DOHH2 (cell line): ENCODE data around the gene DSTN.

Experiments used
- H3F3A ChIP-seq: fragments of 200-600 bp; sonication (generic), shearing (Covaris generic); 2 replicates; pipeline ENCODE4 v1.6.0; 2016; ENCODE audit warnings: antibody characterized with exemption, mild to moderate bottlenecking; ENCODE audit not compliant: control insufficient read depth, insufficient read depth
- H3K27ac ChIP-seq: fragments of 200-600 bp; sonication (generic); 2 replicates; pipeline ENCODE4 v1.5.1; 2014; ENCODE audit warnings: low read depth, mild to moderate bottlenecking, low read length, moderate library complexity
- H3K27me3 ChIP-seq: fragments of 200-600 bp; sonication (generic); 2 replicates; pipeline ENCODE4 v1.6.1; 2014; ENCODE audit warnings: mild to moderate bottlenecking, low read length, mixed read lengths; ENCODE audit not compliant: control insufficient read depth
- H3K36me3 ChIP-seq: fragments of 200-600 bp; sonication (generic); 2 replicates; pipeline ENCODE4 v1.6.1; 2014; ENCODE audit warnings: mild to moderate bottlenecking, low read length, moderate library complexity, mixed read lengths; ENCODE audit not compliant: control insufficient read depth
- H3K4me1 ChIP-seq: fragments of 200-600 bp; sonication (generic); 2 replicates; pipeline ENCODE4 v1.6.1; 2014; ENCODE audit warnings: mild to moderate bottlenecking, low read length, mixed read lengths; ENCODE audit not compliant: control insufficient read depth
- H3K4me2 ChIP-seq: fragments of 200-600 bp; sonication (generic); 2 replicates; pipeline ENCODE4 v1.6.0; 2014; ENCODE audit warnings: mild to moderate bottlenecking, low read length, moderate library complexity
- H3K4me3 ChIP-seq: fragments of 200-600 bp; sonication (generic); 2 replicates; pipeline ENCODE4 v1.5.1; 2014; ENCODE audit warnings: mild to moderate bottlenecking, low read length, mixed read lengths
- H3K79me2 ChIP-seq: fragments of 200-600 bp; sonication (generic); 2 replicates; pipeline ENCODE4 v1.6.1; 2014; ENCODE audit warnings: mild to moderate bottlenecking, low read length, mixed read lengths; ENCODE audit not compliant: control insufficient read depth
- H3K9me2 ChIP-seq: fragments of 200-600 bp; sonication (generic); replicated peaks from 2 replicates; pipeline ENCODE4 v1.6.1; 2014; ENCODE audit warnings: mild to moderate bottlenecking, low read length, mixed read lengths; ENCODE audit not compliant: control insufficient read depth
- H3K9me3 ChIP-seq: fragments of 200-600 bp; sonication (generic); 2 replicates; pipeline ENCODE4 v1.6.1; 2014; ENCODE audit warnings: antibody characterized with exemption, low read length, mixed read lengths; ENCODE audit not compliant: control insufficient read depth, insufficient read depth
- H4K20me1 ChIP-seq: fragments of 200-600 bp; sonication (generic); 2 replicates; pipeline ENCODE4 v1.6.0; 2014; ENCODE audit warnings: low read depth, mild to moderate bottlenecking, antibody characterized with exemption, low read length, moderate library complexity; ENCODE audit not compliant: control insufficient read depth, insufficient read depth
- EZH2phosphoT487 ChIP-seq: fragments of 200-600 bp; sonication (generic); IDR thresholded peaks from 2 replicates; pipeline ENCODE4 v1.6.1; 2017; ENCODE audit warnings: borderline replicate concordance, mild to moderate bottlenecking, antibody characterized with exemption, low read length, moderate library complexity, mixed read lengths
- TF ChIP-seq, protein P1 (sequence below): fragments of 200-600 bp; sonication (generic); IDR thresholded peaks from one replicate; pipeline ENCODE4 v1.5.1; 2014; ENCODE audit warnings: antibody characterized with exemption, mild to moderate bottlenecking, low read depth, low read length; ENCODE audit not compliant: poor library complexity, severe bottlenecking

The DSTN gene

GRCh38 chr20:17648791-17649730 is 79.2 kb downstream of the DSTN start:
- no peaks in the 10 kb centered on the region for H3K27me3 ChIP-seq
- no peaks in the 10 kb centered on the region for H3K9me2 ChIP-seq
- no peak for TF ChIP-seq EZH2phosphoT487
- TF ChIP-seq, protein P1, sequence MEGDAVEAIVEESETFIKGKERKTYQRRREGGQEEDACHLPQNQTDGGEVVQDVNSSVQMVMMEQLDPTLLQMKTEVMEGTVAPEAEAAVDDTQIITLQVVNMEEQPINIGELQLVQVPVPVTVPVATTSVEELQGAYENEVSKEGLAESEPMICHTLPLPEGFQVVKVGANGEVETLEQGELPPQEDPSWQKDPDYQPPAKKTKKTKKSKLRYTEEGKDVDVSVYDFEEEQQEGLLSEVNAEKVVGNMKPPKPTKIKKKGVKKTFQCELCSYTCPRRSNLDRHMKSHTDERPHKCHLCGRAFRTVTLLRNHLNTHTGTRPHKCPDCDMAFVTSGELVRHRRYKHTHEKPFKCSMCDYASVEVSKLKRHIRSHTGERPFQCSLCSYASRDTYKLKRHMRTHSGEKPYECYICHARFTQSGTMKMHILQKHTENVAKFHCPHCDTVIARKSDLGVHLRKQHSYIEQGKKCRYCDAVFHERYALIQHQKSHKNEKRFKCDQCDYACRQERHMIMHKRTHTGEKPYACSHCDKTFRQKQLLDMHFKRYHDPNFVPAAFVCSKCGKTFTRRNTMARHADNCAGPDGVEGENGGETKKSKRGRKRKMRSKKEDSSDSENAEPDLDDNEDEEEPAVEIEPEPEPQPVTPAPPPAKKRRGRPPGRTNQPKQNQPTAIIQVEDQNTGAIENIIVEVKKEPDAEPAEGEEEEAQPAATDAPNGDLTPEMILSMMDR: peak; percentile 56
- H3K79me2 ChIP-seq: no peaks in the 10 kb centered on the region
- peaks cover 57% of the 10 kb centered on the region for H3K4me1 ChIP-seq
- peaks cover 2% of the 10 kb centered on the region; the same call in 1 of the 2 replicates for H3K36me3 ChIP-seq
- H3K9me3 ChIP-seq: no peaks in the 10 kb centered on the region
- no peak overlapping the region for H3K4me2 ChIP-seq
- no peak overlapping the region for H3K4me3 ChIP-seq
- H3F3A ChIP-seq: no peaks in the 10 kb centered on the region
- no peaks in the 10 kb centered on the region for H4K20me1 ChIP-seq
- no peak overlapping the region for H3K27ac ChIP-seq

- peaks cover 5% of the 10 kb centered on the region; the same call in 1 of the 2 replicates for H3K79me2 ChIP-seq
- peaks cover 58% of the 10 kb centered on the region for H3K4me1 ChIP-seq
- no peaks in the 10 kb centered on the region for H3F3A ChIP-seq
- no peak overlapping the region for H3K4me3 ChIP-seq
- H3K27ac ChIP-seq: no peak overlapping the region
- TF ChIP-seq EZH2phosphoT487: no peak
- H4K20me1 ChIP-seq: no peaks in the 10 kb centered on the region
- peaks cover 9% of the 10 kb centered on the region; the same call in 1 of the 2 replicates for H3K36me3 ChIP-seq
- no peak overlapping the region for H3K4me2 ChIP-seq
- no peaks in the 10 kb centered on the region for H3K27me3 ChIP-seq
- H3K9me3 ChIP-seq: no peaks in the 10 kb centered on the region
- no peaks in the 10 kb centered on the region for H3K9me2 ChIP-seq
These were observed 80.6 kb downstream of the DSTN start for GRCh38 chr20:17650301-17651128.

DNA sequence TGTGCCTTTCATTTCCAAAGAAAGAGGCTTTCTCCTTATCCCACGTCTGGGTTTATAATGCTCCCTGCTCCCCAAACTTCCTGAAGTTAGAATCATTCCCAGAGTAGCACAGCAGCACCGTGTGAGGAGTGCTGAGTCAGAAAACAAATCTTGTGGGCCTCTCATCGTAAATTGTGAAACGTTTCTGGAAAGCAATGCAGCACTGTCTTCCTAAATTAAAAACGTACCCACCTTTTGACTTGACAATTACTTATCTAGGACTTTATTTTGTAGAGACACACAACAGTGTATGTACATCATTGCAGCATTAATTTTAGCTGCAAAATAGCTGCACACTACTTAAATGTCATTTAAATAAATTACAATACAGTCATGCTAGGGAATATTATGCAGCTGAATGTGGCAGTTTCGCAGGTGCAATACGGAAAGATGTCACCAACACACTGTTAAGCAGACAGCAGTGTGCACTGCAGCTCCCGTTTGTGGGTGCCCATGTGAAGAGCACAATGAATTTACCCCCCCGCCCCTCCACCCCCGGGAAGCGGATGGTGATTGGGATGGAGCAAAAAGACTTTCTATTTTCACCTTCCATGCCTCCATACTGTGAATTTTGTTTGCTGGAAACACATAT is 81.4 kb downstream of the DSTN start:
- H3K4me2 ChIP-seq: no peak overlapping the region
- no peak for TF ChIP-seq EZH2phosphoT487
- TF ChIP-seq, protein P1: no peak
- peaks cover 58% of the 10 kb centered on the region for H3K4me1 ChIP-seq
- H4K20me1 ChIP-seq: no peaks in the 10 kb centered on the region
- no peaks in the 10 kb centered on the region for H3F3A ChIP-seq
- H3K36me3 ChIP-seq: peaks cover 9% of the 10 kb centered on the region; the same call in 1 of the 2 replicates
- H3K27me3 ChIP-seq: no peaks in the 10 kb centered on the region
- H3K4me3 ChIP-seq: no peak overlapping the region
- no peak overlapping the region for H3K27ac ChIP-seq
- H3K9me2 ChIP-seq: no peaks in the 10 kb centered on the region
- peaks cover 5% of the 10 kb centered on the region; the same call in 1 of the 2 replicates for H3K79me2 ChIP-seq
- no peaks in the 10 kb centered on the region for H3K9me3 ChIP-seq
